ENCODE data around the gene TBC1D21.

The TBC1D21 gene

DNA sequence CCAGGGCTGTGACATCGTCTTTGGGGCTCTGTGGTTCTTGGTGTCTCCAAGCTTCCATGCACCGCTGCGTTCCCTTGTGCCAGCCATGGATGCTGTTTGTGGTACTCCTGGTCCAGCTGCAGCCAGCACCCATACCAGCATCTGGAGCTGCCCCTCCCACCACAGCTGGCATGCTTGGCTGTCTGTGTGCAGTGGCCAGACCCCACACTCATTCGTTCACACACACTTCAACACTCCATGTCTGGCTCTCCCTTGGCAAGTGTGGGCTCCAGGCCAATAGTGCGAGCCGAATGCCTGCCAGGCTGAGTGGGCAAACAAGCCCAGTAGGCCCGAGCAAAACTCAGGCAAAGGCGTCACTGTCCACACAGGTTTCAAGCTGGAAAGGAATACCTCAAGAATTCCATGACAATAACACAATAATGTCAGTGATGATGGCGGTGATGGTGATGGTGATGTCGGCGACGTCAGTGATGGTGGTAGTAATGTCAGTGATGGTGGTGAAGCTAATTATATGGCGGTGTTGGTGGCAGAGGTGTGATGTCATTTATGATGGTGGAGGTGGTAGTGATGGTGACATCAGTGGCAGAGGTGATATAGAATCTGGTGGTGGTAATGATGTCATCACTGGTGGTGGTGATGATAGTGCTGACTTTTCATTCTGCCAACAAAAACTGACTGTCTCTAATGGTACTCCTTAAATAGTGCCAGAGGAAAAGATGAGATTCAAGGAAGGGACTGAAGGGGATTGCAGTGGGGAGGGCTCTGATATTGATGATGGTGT is 19.3 kb downstream of the TBC1D21 start (continued):
- TF ChIP-seq, protein P1, sequence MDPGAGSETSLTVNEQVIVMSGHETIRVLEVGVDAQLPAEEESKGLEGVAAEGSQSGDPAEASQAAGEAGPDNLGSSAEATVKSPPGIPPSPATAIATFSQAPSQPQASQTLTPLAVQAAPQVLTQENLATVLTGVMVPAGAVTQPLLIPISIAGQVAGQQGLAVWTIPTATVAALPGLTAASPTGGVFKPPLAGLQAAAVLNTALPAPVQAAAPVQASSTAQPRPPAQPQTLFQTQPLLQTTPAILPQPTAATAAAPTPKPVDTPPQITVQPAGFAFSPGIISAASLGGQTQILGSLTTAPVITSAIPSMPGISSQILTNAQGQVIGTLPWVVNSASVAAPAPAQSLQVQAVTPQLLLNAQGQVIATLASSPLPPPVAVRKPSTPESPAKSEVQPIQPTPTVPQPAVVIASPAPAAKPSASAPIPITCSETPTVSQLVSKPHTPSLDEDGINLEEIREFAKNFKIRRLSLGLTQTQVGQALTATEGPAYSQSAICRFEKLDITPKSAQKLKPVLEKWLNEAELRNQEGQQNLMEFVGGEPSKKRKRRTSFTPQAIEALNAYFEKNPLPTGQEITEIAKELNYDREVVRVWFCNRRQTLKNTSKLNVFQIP (CRISPR knock-in tag; IDR thresholded peaks at IDR 0.05; ENCODE audit: borderline replicate concordance, low read depth): no peak
- TF ChIP-seq SNAI2 (CRISPR knock-in tag; IDR thresholded peaks at IDR 0.05): no peak
- no peak for TF ChIP-seq TCF4 (CRISPR knock-in tag; IDR thresholded peaks at IDR 0.05; ENCODE audit: borderline replicate concordance)
- no peak for TF ChIP-seq ARNTL (CRISPR knock-in tag; IDR thresholded peaks at IDR 0.05; ENCODE audit: borderline replicate concordance, low read depth)
- TF ChIP-seq, protein P2, sequence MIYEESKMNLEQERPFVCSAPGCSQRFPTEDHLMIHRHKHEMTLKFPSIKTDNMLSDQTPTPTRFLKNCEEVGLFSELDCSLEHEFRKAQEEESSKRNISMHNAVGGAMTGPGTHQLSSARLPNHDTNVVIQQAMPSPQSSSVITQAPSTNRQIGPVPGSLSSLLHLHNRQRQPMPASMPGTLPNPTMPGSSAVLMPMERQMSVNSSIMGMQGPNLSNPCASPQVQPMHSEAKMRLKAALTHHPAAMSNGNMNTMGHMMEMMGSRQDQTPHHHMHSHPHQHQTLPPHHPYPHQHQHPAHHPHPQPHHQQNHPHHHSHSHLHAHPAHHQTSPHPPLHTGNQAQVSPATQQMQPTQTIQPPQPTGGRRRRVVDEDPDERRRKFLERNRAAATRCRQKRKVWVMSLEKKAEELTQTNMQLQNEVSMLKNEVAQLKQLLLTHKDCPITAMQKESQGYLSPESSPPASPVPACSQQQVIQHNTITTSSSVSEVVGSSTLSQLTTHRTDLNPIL (CRISPR knock-in tag; IDR thresholded peaks at IDR 0.05; ENCODE audit: low read depth): no peak

GRCh38 chr15:73894133-73894814 is 20.9 kb downstream of the TBC1D21 start:
- ATAC-seq: no peak

More at GRCh38 chr15:73894133-73894814, 20.9 kb downstream of the TBC1D21 start:
- TF ChIP-seq ZNF8 (CRISPR knock-in tag; IDR thresholded peaks at IDR 0.05): no peak
- TF ChIP-seq GLIS3 (CRISPR knock-in tag; IDR thresholded peaks at IDR 0.05): no peak
- no peak for TF ChIP-seq TCF4 (CRISPR knock-in tag; IDR thresholded peaks at IDR 0.05; ENCODE audit: borderline replicate concordance)
- TF ChIP-seq, protein P3, sequence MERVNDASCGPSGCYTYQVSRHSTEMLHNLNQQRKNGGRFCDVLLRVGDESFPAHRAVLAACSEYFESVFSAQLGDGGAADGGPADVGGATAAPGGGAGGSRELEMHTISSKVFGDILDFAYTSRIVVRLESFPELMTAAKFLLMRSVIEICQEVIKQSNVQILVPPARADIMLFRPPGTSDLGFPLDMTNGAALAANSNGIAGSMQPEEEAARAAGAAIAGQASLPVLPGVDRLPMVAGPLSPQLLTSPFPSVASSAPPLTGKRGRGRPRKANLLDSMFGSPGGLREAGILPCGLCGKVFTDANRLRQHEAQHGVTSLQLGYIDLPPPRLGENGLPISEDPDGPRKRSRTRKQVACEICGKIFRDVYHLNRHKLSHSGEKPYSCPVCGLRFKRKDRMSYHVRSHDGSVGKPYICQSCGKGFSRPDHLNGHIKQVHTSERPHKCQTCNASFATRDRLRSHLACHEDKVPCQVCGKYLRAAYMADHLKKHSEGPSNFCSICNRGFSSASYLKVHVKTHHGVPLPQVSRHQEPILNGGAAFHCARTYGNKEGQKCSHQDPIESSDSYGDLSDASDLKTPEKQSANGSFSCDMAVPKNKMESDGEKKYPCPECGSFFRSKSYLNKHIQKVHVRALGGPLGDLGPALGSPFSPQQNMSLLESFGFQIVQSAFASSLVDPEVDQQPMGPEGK (CRISPR knock-in tag; IDR thresholded peaks at IDR 0.05; ENCODE audit: borderline replicate concordance): no peak
- no peak for TF ChIP-seq ZC3H10 (CRISPR knock-in tag; IDR thresholded peaks at IDR 0.05)
- TF ChIP-seq TSHZ2 (CRISPR knock-in tag; IDR thresholded peaks at IDR 0.05): no peak
- TF ChIP-seq TOX (CRISPR knock-in tag; IDR thresholded peaks at IDR 0.05; ENCODE audit: borderline replicate concordance): no peak
- TF ChIP-seq SNAI2 (CRISPR knock-in tag; IDR thresholded peaks at IDR 0.05): no peak
- no peak for TF ChIP-seq PPARA (CRISPR knock-in tag; IDR thresholded peaks at IDR 0.05; ENCODE audit: borderline replicate concordance)
- no peak for TF ChIP-seq RARB (CRISPR knock-in tag; IDR thresholded peaks at IDR 0.05)
- TF ChIP-seq ESRRG (CRISPR knock-in tag; IDR thresholded peaks at IDR 0.05): no peak
- TF ChIP-seq, protein P1 (CRISPR knock-in tag; IDR thresholded peaks at IDR 0.05; ENCODE audit: borderline replicate concordance, low read depth): no peak
- TF ChIP-seq CSDC2 (CRISPR knock-in tag; IDR thresholded peaks at IDR 0.05): no peak
- no peak for TF ChIP-seq ARNTL (CRISPR knock-in tag; IDR thresholded peaks at IDR 0.05; ENCODE audit: borderline replicate concordance, low read depth)

All from SK-N-SH treated with all-trans-retinoic acid at 6 μM for 48 hours (cell line).